Cerebellar cortex (tissue), 1 donor: Measurements from ENCODE around the gene SF3B6.
A peak's percentile ranks its signal among the peaks of the same experiment; 100 is the strongest.
"Not testable (repeated sequence)": the region's sequence is repeated elsewhere in the genome, so short reads cannot be mapped to it uniquely, and the experiment has no call there.

Experiments
- DNase-seq: peaks from one replicate; pipeline ENCODE4 v3.0.0-alpha.2; 2015; ENCODE audit warnings: low spot score

SF3B6 gene

GRCh38 chr2:24093270-24093669, 17.1 kb upstream of the SF3B6 start:
- not testable (repeated sequence) for DNase-seq

- no peak for DNase-seq
These were observed 12.8 kb upstream of the SF3B6 start for GRCh38 chr2:24088821-24089359.

GRCh38 chr2:24087032-24087431, 10.9 kb upstream of the SF3B6 start:
- DNase-seq: no peak

GRCh38 chr2:24086241-24086640, 10.1 kb upstream of the SF3B6 start:
- DNase-seq: no peak

- no peak for DNase-seq
These were observed 9.0 kb upstream of the SF3B6 start for GRCh38 chr2:24085200-24085489.

GRCh38 chr2:24084386-24085199, 8.5 kb upstream of the SF3B6 start, which contains the start of gene TP53I3:
TP53I3 (minus strand) TSS chr2:24084834; CDS start chr2:24084326, 508 bp downstream.
- DNase-seq: peak; percentile 77

GRCh38 chr2:24083567-24084385, 7.7 kb upstream of the SF3B6 start:
- peak; percentile 74 for DNase-seq

GRCh38 chr2:24082787-24083566, 6.9 kb upstream of the SF3B6 start:
- no peak for DNase-seq

- DNase-seq: no peak
These were observed 4.6 kb upstream of the SF3B6 start for GRCh38 chr2:24080701-24081100.

GRCh38 chr2:24077879-24078278, 1.8 kb upstream of the SF3B6 start:
- DNase-seq: no peak

GRCh38 chr2:24077535-24077877, 1.4 kb upstream of the SF3B6 start:
- DNase-seq: no peak

- peak; percentile 32 for DNase-seq
These were observed 866 bp upstream of the SF3B6 start for GRCh38 chr2:24076849-24077534.

GRCh38 chr2:24075259-24075658, 867 bp downstream of the SF3B6 start:
- DNase-seq: no peak

GRCh38 chr2:24073816-24074215, 2.3 kb downstream of the SF3B6 start:
- no peak for DNase-seq

- DNase-seq: no peak
These were observed 3.9 kb downstream of the SF3B6 start for GRCh38 chr2:24072259-24072658.

- no peak for DNase-seq
These were observed 10.8 kb downstream of the SF3B6 start for GRCh38 chr2:24065341-24065740.

- DNase-seq: no peak
These were observed 17.4 kb downstream of the SF3B6 start for GRCh38 chr2:24058564-24059271.

GRCh38 chr2:24055750-24056149, 20.4 kb downstream of the SF3B6 start:
- no peak for DNase-seq

- DNase-seq: peak; percentile 67
These were observed 21.6 kb downstream of the SF3B6 start for GRCh38 chr2:24054366-24055010.

- no peak for DNase-seq
These were observed 23.2 kb downstream of the SF3B6 start for GRCh38 chr2:24052951-24053350.

- peak; percentile 42 for DNase-seq
These were observed 24.3 kb downstream of the SF3B6 start for GRCh38 chr2:24051833-24052232.
